HEK293 (cell line): ENCODE results near the gene TEKTIP1.

Experiments
- AEBP2 ChIP-seq: fragments of 450-650 bp; formaldehyde crosslinking; IDR thresholded peaks from 2 replicates; pipeline ENCODE4 v1.5.1; 2016; ENCODE audit warnings: missing biosample characterization, missing genetic modification characterization, borderline replicate concordance
- INSM2 ChIP-seq: fragments of 450-650 bp; formaldehyde crosslinking; IDR thresholded peaks from 2 replicates; pipeline ENCODE4 v1.5.1; 2016; ENCODE audit warnings: missing biosample characterization, missing genetic modification characterization
- KLF7 ChIP-seq: fragments of 450-650 bp; formaldehyde crosslinking; IDR thresholded peaks from 2 replicates; pipeline ENCODE4 v1.5.1; 2016; ENCODE audit warnings: missing biosample characterization, missing genetic modification characterization, borderline replicate concordance
- PRDM10 ChIP-seq: fragments of 450-650 bp; formaldehyde crosslinking; IDR thresholded peaks from 2 replicates; pipeline ENCODE4 v1.5.1; 2016; ENCODE audit warnings: missing biosample characterization, missing genetic modification characterization
- SP7 ChIP-seq: fragments of 450-650 bp; formaldehyde crosslinking; IDR thresholded peaks from 2 replicates; pipeline ENCODE4 v1.5.1; 2016; ENCODE audit warnings: missing biosample characterization, missing genetic modification characterization
- TRIM28 ChIP-seq: IDR thresholded peaks from 2 replicates; pipeline ENCODE4 v1.6.1; 2011; ENCODE audit warnings: low read length, control low read depth, borderline replicate concordance
- ZBTB48 ChIP-seq: fragments of 450-650 bp; formaldehyde crosslinking; IDR thresholded peaks from 2 replicates; pipeline ENCODE4 v1.5.1; 2016; ENCODE audit warnings: missing biosample characterization, missing genetic modification characterization
- ZFP41 ChIP-seq: fragments of 450-650 bp; formaldehyde crosslinking; IDR thresholded peaks from 2 replicates; pipeline ENCODE4 v1.5.1; 2016; ENCODE audit warnings: missing biosample characterization, missing genetic modification characterization, borderline replicate concordance
- ZNF138 ChIP-seq: fragments of 450-650 bp; formaldehyde crosslinking; IDR thresholded peaks from 2 replicates; pipeline ENCODE4 v1.5.1; 2016; ENCODE audit warnings: missing biosample characterization, missing genetic modification characterization, borderline replicate concordance
- ZNF146 ChIP-seq: fragments of 450-650 bp; formaldehyde crosslinking; IDR thresholded peaks from 2 replicates; pipeline ENCODE4 v1.5.1; 2016; ENCODE audit warnings: missing biosample characterization, missing genetic modification characterization
- ZNF239 ChIP-seq: fragments of 450-650 bp; formaldehyde crosslinking; IDR thresholded peaks from 2 replicates; pipeline ENCODE4 v1.5.1; 2016; ENCODE audit warnings: missing biosample characterization, missing genetic modification characterization
- ZNF350 ChIP-seq: fragments of 450-650 bp; formaldehyde crosslinking; IDR thresholded peaks from 2 replicates; pipeline ENCODE4 v1.5.0; 2017; ENCODE audit warnings: missing biosample characterization, mild to moderate bottlenecking, missing genetic modification characterization
- ZNF366 ChIP-seq: fragments of 450-650 bp; formaldehyde crosslinking; conservative IDR thresholded peaks from 2 replicates; pipeline ENCODE4 v1.5.1; 2016; ENCODE audit warnings: missing biosample characterization, missing genetic modification characterization
- ZNF398 ChIP-seq: fragments of 450-650 bp; formaldehyde crosslinking; IDR thresholded peaks from 2 replicates; pipeline ENCODE4 v1.5.1; 2017; ENCODE audit warnings: missing biosample characterization, missing genetic modification characterization
- ZNF510 ChIP-seq: fragments of 450-650 bp; formaldehyde crosslinking; IDR thresholded peaks from 2 replicates; pipeline ENCODE4 v1.5.1; 2018; ENCODE audit warnings: mild to moderate bottlenecking, missing genetic modification characterization, missing biosample characterization; ENCODE audit not compliant: insufficient replicate concordance
- ZNF600 ChIP-seq: fragments of 450-650 bp; formaldehyde crosslinking; IDR thresholded peaks from 2 replicates; pipeline ENCODE4 v1.5.1; 2016; ENCODE audit warnings: missing biosample characterization, missing genetic modification characterization
- ZNF621 ChIP-seq: fragments of 450-650 bp; formaldehyde crosslinking; IDR thresholded peaks from 2 replicates; pipeline ENCODE4 v1.5.1; 2017; ENCODE audit warnings: missing biosample characterization, missing genetic modification characterization
- ZXDB ChIP-seq: fragments of 450-650 bp; formaldehyde crosslinking; IDR thresholded peaks from 2 replicates; pipeline ENCODE4 v1.5.1; 2016; ENCODE audit warnings: missing biosample characterization, missing genetic modification characterization
- TF ChIP-seq, protein P1 (sequence below): fragments of 450-650 bp; formaldehyde crosslinking; IDR thresholded peaks from 2 replicates; pipeline ENCODE4 v1.5.1; 2016; ENCODE audit warnings: missing biosample characterization, missing genetic modification characterization
- TF ChIP-seq, protein P2 (sequence below): fragments of 450-650 bp; formaldehyde crosslinking; IDR thresholded peaks from 2 replicates; pipeline ENCODE4 v1.5.1; 2017; ENCODE audit warnings: missing biosample characterization, mild to moderate bottlenecking, missing genetic modification characterization, moderate library complexity
- TF ChIP-seq, protein P3 (sequence below): fragments of 450-650 bp; formaldehyde crosslinking; IDR thresholded peaks from 2 replicates; pipeline ENCODE4 v1.5.1; 2016; ENCODE audit warnings: missing biosample characterization, missing genetic modification characterization
- TF ChIP-seq, protein P4 (sequence below): fragments of 450-650 bp; formaldehyde crosslinking; IDR thresholded peaks from 2 replicates; pipeline ENCODE4 v1.5.1; 2016; ENCODE audit warnings: missing biosample characterization, missing genetic modification characterization

Gene TEKTIP1

GRCh38 chr19:3507371-3508120, 31.4 kb upstream of the TEKTIP1 start (continued):
- TF ChIP-seq, protein P1, sequence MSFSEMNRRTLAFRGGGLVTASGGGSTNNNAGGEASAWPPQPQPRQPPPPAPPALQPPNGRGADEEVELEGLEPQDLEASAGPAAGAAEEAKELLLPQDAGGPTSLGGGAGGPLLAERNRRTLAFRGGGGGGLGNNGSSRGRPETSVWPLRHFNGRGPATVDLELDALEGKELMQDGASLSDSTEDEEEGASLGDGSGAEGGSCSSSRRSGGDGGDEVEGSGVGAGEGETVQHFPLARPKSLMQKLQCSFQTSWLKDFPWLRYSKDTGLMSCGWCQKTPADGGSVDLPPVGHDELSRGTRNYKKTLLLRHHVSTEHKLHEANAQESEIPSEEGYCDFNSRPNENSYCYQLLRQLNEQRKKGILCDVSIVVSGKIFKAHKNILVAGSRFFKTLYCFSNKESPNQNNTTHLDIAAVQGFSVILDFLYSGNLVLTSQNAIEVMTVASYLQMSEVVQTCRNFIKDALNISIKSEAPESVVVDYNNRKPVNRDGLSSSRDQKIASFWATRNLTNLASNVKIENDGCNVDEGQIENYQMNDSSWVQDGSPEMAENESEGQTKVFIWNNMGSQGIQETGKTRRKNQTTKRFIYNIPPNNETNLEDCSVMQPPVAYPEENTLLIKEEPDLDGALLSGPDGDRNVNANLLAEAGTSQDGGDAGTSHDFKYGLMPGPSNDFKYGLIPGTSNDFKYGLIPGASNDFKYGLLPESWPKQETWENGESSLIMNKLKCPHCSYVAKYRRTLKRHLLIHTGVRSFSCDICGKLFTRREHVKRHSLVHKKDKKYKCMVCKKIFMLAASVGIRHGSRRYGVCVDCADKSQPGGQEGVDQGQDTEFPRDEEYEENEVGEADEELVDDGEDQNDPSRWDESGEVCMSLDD (tag by site-specific recombination) = peak; percentile 18; the same call in 1 of the 2 replicates
- TF ChIP-seq, protein P2, sequence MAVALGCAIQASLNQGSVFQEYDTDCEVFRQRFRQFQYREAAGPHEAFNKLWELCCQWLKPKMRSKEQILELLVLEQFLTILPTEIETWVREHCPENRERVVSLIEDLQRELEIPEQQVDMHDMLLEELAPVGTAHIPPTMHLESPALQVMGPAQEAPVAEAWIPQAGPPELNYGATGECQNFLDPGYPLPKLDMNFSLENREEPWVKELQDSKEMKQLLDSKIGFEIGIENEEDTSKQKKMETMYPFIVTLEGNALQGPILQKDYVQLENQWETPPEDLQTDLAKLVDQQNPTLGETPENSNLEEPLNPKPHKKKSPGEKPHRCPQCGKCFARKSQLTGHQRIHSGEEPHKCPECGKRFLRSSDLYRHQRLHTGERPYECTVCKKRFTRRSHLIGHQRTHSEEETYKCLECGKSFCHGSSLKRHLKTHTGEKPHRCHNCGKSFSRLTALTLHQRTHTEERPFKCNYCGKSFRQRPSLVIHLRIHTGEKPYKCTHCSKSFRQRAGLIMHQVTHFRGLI (tag by site-specific recombination) = no peak
- TF ChIP-seq SP7 = peak; percentile 34; the same call in 1 of the 2 replicates
- TF ChIP-seq ZBTB48 = 0 out of 2 replicates have a peak, but pooled peaks have one; percentile 39
- TF ChIP-seq ZNF350 (tag by site-specific recombination) = no peak
- TF ChIP-seq, protein P3, sequence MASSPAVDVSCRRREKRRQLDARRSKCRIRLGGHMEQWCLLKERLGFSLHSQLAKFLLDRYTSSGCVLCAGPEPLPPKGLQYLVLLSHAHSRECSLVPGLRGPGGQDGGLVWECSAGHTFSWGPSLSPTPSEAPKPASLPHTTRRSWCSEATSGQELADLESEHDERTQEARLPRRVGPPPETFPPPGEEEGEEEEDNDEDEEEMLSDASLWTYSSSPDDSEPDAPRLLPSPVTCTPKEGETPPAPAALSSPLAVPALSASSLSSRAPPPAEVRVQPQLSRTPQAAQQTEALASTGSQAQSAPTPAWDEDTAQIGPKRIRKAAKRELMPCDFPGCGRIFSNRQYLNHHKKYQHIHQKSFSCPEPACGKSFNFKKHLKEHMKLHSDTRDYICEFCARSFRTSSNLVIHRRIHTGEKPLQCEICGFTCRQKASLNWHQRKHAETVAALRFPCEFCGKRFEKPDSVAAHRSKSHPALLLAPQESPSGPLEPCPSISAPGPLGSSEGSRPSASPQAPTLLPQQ (tag by site-specific recombination) = no peak
- TF ChIP-seq ZNF621 (tag by site-specific recombination) = no peak
- TF ChIP-seq ZNF366 (tag by site-specific recombination) = peak; percentile 50; the same call in 1 of the 2 replicates
- TF ChIP-seq TRIM28 = no peak
- TF ChIP-seq KLF7 (tag by site-specific recombination) = peak; percentile 12; the same call in 1 of the 2 replicates
- TF ChIP-seq AEBP2 (tag by site-specific recombination) = no peak
- 0 out of 2 replicates have a peak, but pooled peaks have one; percentile 13 for TF ChIP-seq INSM2 (tag by site-specific recombination)
- no peak for TF ChIP-seq ZNF510 (tag by site-specific recombination)
- no peak for TF ChIP-seq ZNF600
- peak; percentile 18; the same call in 1 of the 2 replicates for TF ChIP-seq PRDM10 (tag by site-specific recombination)
- TF ChIP-seq ZXDB (tag by site-specific recombination) = no peak
- no peak for TF ChIP-seq ZNF239 (tag by site-specific recombination)
- no peak for TF ChIP-seq ZNF146
- TF ChIP-seq, protein P4, sequence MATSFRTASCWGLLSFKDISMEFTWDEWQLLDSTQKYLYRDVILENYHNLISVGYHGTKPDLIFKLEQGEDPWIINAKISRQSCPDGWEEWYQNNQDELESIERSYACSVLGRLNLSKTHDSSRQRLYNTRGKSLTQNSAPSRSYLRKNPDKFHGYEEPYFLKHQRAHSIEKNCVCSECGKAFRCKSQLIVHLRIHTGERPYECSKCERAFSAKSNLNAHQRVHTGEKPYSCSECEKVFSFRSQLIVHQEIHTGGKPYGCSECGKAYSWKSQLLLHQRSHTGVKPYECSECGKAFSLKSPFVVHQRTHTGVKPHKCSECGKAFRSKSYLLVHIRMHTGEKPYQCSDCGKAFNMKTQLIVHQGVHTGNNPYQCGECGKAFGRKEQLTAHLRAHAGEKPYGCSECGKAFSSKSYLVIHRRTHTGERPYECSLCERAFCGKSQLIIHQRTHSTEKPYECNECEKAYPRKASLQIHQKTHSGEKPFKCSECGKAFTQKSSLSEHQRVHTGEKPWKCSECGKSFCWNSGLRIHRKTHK (tag by site-specific recombination) = no peak
- no peak for TF ChIP-seq ZFP41 (tag by site-specific recombination)
- peak; percentile 23 for TF ChIP-seq ZNF398 (tag by site-specific recombination)
- no peak for TF ChIP-seq ZNF138 (tag by site-specific recombination)
